ENCODE results near the gene KDM1A.

DNA sequence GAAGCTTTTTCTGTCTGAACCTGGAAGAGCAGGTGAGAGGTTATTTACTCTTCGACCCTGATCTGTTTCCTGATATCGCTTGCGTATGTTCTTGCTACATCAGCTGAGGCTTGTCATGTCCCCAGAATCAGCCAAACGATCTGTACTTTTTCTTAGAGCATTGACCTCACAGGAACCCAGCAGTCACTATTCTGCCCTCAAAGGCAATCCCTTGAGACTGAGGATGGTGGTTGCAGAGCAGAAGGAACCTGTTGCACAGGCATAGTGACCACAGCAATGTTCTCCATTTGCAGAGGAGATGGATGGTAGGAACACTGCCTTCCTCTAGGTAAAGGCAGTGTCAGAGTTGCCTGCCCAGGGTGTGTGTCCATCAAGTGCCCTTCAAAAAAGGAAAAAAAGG is 35.3 kb upstream of the KDM1A start:
- TF ChIP-seq, protein P1, sequence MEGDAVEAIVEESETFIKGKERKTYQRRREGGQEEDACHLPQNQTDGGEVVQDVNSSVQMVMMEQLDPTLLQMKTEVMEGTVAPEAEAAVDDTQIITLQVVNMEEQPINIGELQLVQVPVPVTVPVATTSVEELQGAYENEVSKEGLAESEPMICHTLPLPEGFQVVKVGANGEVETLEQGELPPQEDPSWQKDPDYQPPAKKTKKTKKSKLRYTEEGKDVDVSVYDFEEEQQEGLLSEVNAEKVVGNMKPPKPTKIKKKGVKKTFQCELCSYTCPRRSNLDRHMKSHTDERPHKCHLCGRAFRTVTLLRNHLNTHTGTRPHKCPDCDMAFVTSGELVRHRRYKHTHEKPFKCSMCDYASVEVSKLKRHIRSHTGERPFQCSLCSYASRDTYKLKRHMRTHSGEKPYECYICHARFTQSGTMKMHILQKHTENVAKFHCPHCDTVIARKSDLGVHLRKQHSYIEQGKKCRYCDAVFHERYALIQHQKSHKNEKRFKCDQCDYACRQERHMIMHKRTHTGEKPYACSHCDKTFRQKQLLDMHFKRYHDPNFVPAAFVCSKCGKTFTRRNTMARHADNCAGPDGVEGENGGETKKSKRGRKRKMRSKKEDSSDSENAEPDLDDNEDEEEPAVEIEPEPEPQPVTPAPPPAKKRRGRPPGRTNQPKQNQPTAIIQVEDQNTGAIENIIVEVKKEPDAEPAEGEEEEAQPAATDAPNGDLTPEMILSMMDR (IDR thresholded peaks at IDR 0.05), result no peak
- TF ChIP-seq POLR2A (IDR thresholded peaks at IDR 0.05), result no peak
